ENCODE results near the gene PARD6G.
"Not testable (repeated sequence)": the region's sequence is repeated elsewhere in the genome, so short reads cannot be mapped to it uniquely, and the experiment has no call there.

PARD6G gene

GRCh38 chr18:80243204-80243603 is 4.1 kb downstream of the PARD6G start:
- CTCF ChIA-PET = interaction anchor here (2.7 kb wide), 1 partner anchor 73 kb away, joined by 9 read pairs; no protein-coding TSS in a partner anchor
- TF ChIP-seq CTCF (IDR thresholded peaks at IDR 0.05; ENCODE audit: control extremely low read depth, extremely low read depth, low read depth, missing control alignments) = no peak
- POLR2A ChIA-PET = no interaction called here

GRCh38 chr18:80241919-80242777 is 5.2 kb downstream of the PARD6G start:
- ChIA-PET POLR2A (no interaction called here), CTCF (interaction anchor here (1.0 kb wide), 1 partner anchor 71 kb away, joined by 3 read pairs; no protein-coding TSS in a partner anchor)
- DNase-seq (ENCODE audit: extremely low spot score) = no peak
- no peak for TF ChIP-seq CTCF (IDR thresholded peaks at IDR 0.05; ENCODE audit: control extremely low read depth, extremely low read depth, low read depth, missing control alignments)

More at GRCh38 chr18:80243204-80243603, 4.1 kb downstream of the PARD6G start:
- DNase-seq (ENCODE audit: extremely low spot score) = no peak

GRCh38 chr18:80239830-80240229 is 7.5 kb downstream of the PARD6G start:
- ChIA-PET CTCF (interaction anchor here (0.8 to 1.9 kb wide), 10 partner anchors 9 to 86 kb away, joined by 3 to 12 read pairs (median 6); no protein-coding TSS in a partner anchor), POLR2A (no interaction called here)
- no peak for DNase-seq (ENCODE audit: extremely low spot score)

GRCh38 chr18:80238651-80239260 is 8.6 kb downstream of the PARD6G start:
- ChIA-PET POLR2A (no interaction called here), CTCF (interaction anchor here (1.1 to 1.9 kb wide), 4 partner anchors 11 to 85 kb away, joined by 3 to 10 read pairs (median 4); no protein-coding TSS in a partner anchor)
- DNase-seq (ENCODE audit: extremely low spot score) = no peak
- TF ChIP-seq CTCF (IDR thresholded peaks at IDR 0.05; ENCODE audit: control extremely low read depth, extremely low read depth, low read depth, missing control alignments) = no peak

More at GRCh38 chr18:80239830-80240229, 7.5 kb downstream of the PARD6G start:
- no peak for TF ChIP-seq CTCF (IDR thresholded peaks at IDR 0.05; ENCODE audit: control extremely low read depth, extremely low read depth, low read depth, missing control alignments)

- DNase-seq (ENCODE audit: extremely low spot score); POLR2A ChIA-PET; CTCF ChIA-PET: not testable (repeated sequence)
Measured at GRCh38 chr18:80237519-80237918, 9.8 kb downstream of the PARD6G start.

GRCh38 chr18:80234398-80234797 is 12.9 kb downstream of the PARD6G start:
- ChIA-PET POLR2A (interaction anchor here (0.6 kb wide), 1 partner anchor 9 kb away, joined by 5 read pairs; no protein-coding TSS in a partner anchor), CTCF (interaction anchor here (1.1 kb wide), 1 partner anchor 21 kb away, joined by 3 read pairs; no protein-coding TSS in a partner anchor)
- TF ChIP-seq CTCF (IDR thresholded peaks at IDR 0.05; ENCODE audit: control extremely low read depth, extremely low read depth, low read depth, missing control alignments) = no peak
- no peak for DNase-seq (ENCODE audit: extremely low spot score)

Data from GM10248 (cell line).